ENCODE results near the gene ANKRD10. TPM values are rescaled to one million over a fixed set of nuclear protein-coding genes. Genes with fewer than 3 reads are reported as not detected.

The ANKRD10 gene
- total RNA-seq, 1 donor from 2014 or later: 212 TPM

DNA sequence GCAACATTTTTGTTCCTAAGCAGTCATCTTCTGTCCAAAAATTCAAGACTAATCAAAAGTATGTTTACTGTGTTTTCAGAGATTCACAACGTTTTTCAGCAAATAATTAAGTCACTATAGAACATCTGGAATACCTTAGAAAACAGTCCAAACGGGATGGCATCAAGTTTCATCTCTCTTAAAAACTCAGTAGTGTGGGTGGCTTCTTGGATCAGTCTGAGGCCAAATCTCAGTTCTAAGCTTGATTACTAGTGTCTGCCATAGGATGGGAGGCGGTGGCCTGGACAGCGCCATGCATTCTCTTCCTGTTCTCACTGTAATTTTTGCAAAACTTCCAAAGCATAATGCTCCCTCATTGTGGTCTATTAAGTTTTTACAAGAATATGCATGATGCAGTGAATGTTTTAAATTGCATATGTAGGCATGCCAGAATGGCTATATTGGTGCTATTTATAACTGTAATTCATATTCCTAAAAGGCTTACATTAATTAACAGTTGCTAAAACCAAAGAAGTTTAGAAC, 37.1 kb downstream of the ANKRD10 start:
- Mint-ChIP-seq H3K4me1 (peaks cover 15% of the 10 kb centered on the region), H3K4me3 (no peak overlapping the region), H3K27ac (no peak overlapping the region), H3K27me3 (ENCODE audit: insufficient read depth, low read depth) (peaks cover 7% of the 10 kb centered on the region), H3K36me3 (peaks cover 2% of the 10 kb centered on the region), H3K9me3 (peaks cover 3% of the 10 kb centered on the region)
- H3K4me1 ChIP-seq: peaks cover 8% of the 10 kb centered on the region
- DNase-seq (ENCODE audit: low spot score): no peak
- H3K4me2 ChIP-seq: no peak overlapping the region
- no peak overlapping the region for H3K4me3 ChIP-seq
- no peaks in the 10 kb centered on the region for H3F3A ChIP-seq (ENCODE audit: low read depth)
- no peak overlapping the region for H3K27ac ChIP-seq
- no peaks in the 10 kb centered on the region for H3K9me3 ChIP-seq (ENCODE audit: low read depth)
- no peak overlapping the region for H3K9ac ChIP-seq
- no peak overlapping the region for H2AFZ ChIP-seq (replicated peaks)
- no peaks in the 10 kb centered on the region for H3K79me2 ChIP-seq (ENCODE audit: low read depth)
- H3K27me3 ChIP-seq: no peaks in the 10 kb centered on the region
- H3K36me3 ChIP-seq: no peaks in the 10 kb centered on the region
- no peaks in the 10 kb centered on the region for H4K20me1 ChIP-seq (ENCODE audit: low read depth)
- TF ChIP-seq, protein P1, sequence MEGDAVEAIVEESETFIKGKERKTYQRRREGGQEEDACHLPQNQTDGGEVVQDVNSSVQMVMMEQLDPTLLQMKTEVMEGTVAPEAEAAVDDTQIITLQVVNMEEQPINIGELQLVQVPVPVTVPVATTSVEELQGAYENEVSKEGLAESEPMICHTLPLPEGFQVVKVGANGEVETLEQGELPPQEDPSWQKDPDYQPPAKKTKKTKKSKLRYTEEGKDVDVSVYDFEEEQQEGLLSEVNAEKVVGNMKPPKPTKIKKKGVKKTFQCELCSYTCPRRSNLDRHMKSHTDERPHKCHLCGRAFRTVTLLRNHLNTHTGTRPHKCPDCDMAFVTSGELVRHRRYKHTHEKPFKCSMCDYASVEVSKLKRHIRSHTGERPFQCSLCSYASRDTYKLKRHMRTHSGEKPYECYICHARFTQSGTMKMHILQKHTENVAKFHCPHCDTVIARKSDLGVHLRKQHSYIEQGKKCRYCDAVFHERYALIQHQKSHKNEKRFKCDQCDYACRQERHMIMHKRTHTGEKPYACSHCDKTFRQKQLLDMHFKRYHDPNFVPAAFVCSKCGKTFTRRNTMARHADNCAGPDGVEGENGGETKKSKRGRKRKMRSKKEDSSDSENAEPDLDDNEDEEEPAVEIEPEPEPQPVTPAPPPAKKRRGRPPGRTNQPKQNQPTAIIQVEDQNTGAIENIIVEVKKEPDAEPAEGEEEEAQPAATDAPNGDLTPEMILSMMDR (IDR thresholded peaks at IDR 0.05): no peak
- TF ChIP-seq EZH2phosphoT487 (IDR thresholded peaks at IDR 0.05): no peak
- no peak for TF ChIP-seq EZH2 (IDR thresholded peaks at IDR 0.05)

DNA sequence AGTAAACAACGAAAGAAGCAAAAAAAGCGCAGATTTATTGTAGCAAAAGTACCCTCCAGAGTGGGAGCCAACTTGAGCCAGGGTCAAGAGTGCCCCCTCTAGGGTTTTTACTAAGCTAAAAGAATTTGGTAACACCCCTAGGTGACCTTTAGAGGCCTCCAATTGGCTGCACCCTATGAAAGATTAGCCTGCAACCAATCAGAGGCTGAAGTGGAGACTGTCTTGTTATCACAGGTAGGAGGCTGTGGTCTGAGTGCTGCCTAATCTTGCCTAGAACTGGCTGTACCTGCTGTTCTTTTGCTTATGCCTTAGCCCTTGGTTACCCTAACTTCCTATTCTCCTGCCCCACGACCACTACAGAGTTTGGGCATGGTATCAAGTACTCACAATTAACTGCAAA, 38.3 kb downstream of the ANKRD10 start:
- Histone ChIP-seq H3K36me3 (no peaks in the 10 kb centered on the region), H3F3A (ENCODE audit: low read depth) (no peaks in the 10 kb centered on the region), H3K4me2 (no peak overlapping the region), H2AFZ (replicated peaks) (no peak overlapping the region), H3K27me3 (no peaks in the 10 kb centered on the region), H4K20me1 (ENCODE audit: low read depth) (no peaks in the 10 kb centered on the region), H3K27ac (no peak overlapping the region), H3K9me3 (ENCODE audit: low read depth) (no peaks in the 10 kb centered on the region), H3K79me2 (ENCODE audit: low read depth) (no peaks in the 10 kb centered on the region), H3K4me1 (peaks cover 8% of the 10 kb centered on the region), H3K9ac (no peak overlapping the region), H3K4me3 (no peak overlapping the region)
- peaks cover 2% of the 10 kb centered on the region for H3K36me3 Mint-ChIP-seq
- no peak overlapping the region for H3K27ac Mint-ChIP-seq
- no peak for DNase-seq (ENCODE audit: low spot score)
- TF ChIP-seq EZH2phosphoT487 (IDR thresholded peaks at IDR 0.05): no peak
- TF ChIP-seq, protein P1 (IDR thresholded peaks at IDR 0.05): no peak
- TF ChIP-seq EZH2 (IDR thresholded peaks at IDR 0.05): no peak
- H3K4me1 Mint-ChIP-seq: peaks cover 17% of the 10 kb centered on the region
- H3K4me3 Mint-ChIP-seq: no peak overlapping the region
- peaks cover 3% of the 10 kb centered on the region for H3K9me3 Mint-ChIP-seq
- H3K27me3 Mint-ChIP-seq (ENCODE audit: insufficient read depth, low read depth): peaks cover 5% of the 10 kb centered on the region

DNA sequence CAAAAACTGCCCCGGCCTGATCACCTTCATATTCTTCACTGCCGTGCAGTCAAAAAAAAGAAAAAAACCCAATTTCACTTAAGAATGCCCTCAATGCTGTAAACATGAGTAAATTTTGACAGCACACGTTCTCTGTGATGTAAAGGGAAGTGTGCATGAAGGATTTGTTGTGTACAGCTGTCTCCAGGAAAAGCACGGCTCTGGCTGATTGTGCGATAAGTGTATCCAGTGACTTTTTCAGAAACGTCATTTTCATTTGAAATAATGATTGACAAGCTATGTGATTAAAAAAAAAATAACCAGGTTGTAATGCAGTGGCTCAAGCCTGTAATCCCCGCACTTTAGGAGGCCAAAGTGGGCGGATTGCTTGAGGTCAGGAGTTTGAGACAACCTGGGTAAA, 39.6 kb downstream of the ANKRD10 start:
- no peak overlapping the region for H3K27ac ChIP-seq
- Mint-ChIP-seq H3K36me3 (peaks cover 2% of the 10 kb centered on the region), H3K4me3 (peak overlapping the region; percentile 82), H3K4me1 (peaks cover 28% of the 10 kb centered on the region), H3K27me3 (ENCODE audit: insufficient read depth, low read depth) (peaks cover 6% of the 10 kb centered on the region), H3K9me3 (peaks cover 3% of the 10 kb centered on the region), H3K27ac (no peak overlapping the region)
- no peak for DNase-seq (ENCODE audit: low spot score)
- no peak overlapping the region for H3K4me3 ChIP-seq
- TF ChIP-seq, protein P1 (IDR thresholded peaks at IDR 0.05): no peak
- TF ChIP-seq EZH2 (IDR thresholded peaks at IDR 0.05): no peak
- H3K27me3 ChIP-seq: no peaks in the 10 kb centered on the region
- no peaks in the 10 kb centered on the region for H3K79me2 ChIP-seq (ENCODE audit: low read depth)
- H3K4me2 ChIP-seq: peak overlapping the region; percentile 83
- H4K20me1 ChIP-seq (ENCODE audit: low read depth): no peaks in the 10 kb centered on the region
- H3F3A ChIP-seq (ENCODE audit: low read depth): no peaks in the 10 kb centered on the region
- peaks cover 8% of the 10 kb centered on the region for H3K4me1 ChIP-seq
- H3K9me3 ChIP-seq (ENCODE audit: low read depth): no peaks in the 10 kb centered on the region
- no peaks in the 10 kb centered on the region for H3K36me3 ChIP-seq
- H3K9ac ChIP-seq: no peak overlapping the region
- H2AFZ ChIP-seq (replicated peaks): peak overlapping the region; percentile 63
